ENCODE results near the gene TENT5A.
"Not testable (repeated sequence)": the region's sequence is repeated elsewhere in the genome, so short reads cannot be mapped to it uniquely, and the experiment has no call there.

TENT5A gene

GRCh38 chr6:81749707-81750106 lies 2.8 kb downstream of the TENT5A start:
- no peak for DNase-seq

- no peak for DNase-seq
Observed at GRCh38 chr6:81748994-81749393, 3.5 kb downstream of the TENT5A start.

- DNase-seq: no peak
Observed at GRCh38 chr6:81747327-81747726, 5.2 kb downstream of the TENT5A start.

- DNase-seq: no peak
Observed at GRCh38 chr6:81744131-81744530, 8.3 kb downstream of the TENT5A start.

- no peak for DNase-seq
Observed at GRCh38 chr6:81743649-81744048, 8.8 kb downstream of the TENT5A start.

GRCh38 chr6:81741689-81742088 lies 10.8 kb downstream of the TENT5A start:
- no peak for DNase-seq

- not testable (repeated sequence) for DNase-seq
Observed at GRCh38 chr6:81740591-81740990, 11.9 kb downstream of the TENT5A start.

GRCh38 chr6:81739230-81740195 lies 13.0 kb downstream of the TENT5A start:
- no peak for DNase-seq

GRCh38 chr6:81736428-81736827 lies 16.1 kb downstream of the TENT5A start:
- DNase-seq: no peak

- DNase-seq: no peak
Observed at GRCh38 chr6:81735756-81736380, 16.6 kb downstream of the TENT5A start.

- no peak for DNase-seq
Observed at GRCh38 chr6:81734500-81735150, 17.9 kb downstream of the TENT5A start.

- DNase-seq: no peak
Observed at GRCh38 chr6:81734081-81734480, 18.4 kb downstream of the TENT5A start.

- no peak for DNase-seq
Observed at GRCh38 chr6:81731814-81732213, 20.7 kb downstream of the TENT5A start.

- DNase-seq: no peak
Observed at GRCh38 chr6:81727876-81728517, 24.5 kb downstream of the TENT5A start.

GRCh38 chr6:81725127-81725526 lies 27.4 kb downstream of the TENT5A start:
- DNase-seq: no peak

- no peak for DNase-seq
Observed at GRCh38 chr6:81722506-81723223, 29.8 kb downstream of the TENT5A start.

- no peak for DNase-seq
Observed at GRCh38 chr6:81720427-81720826, 32.1 kb downstream of the TENT5A start.

GRCh38 chr6:81718126-81718525 lies 34.4 kb downstream of the TENT5A start:
- no peak for DNase-seq

- no peak for DNase-seq
Observed at GRCh38 chr6:81714684-81715083, 37.8 kb downstream of the TENT5A start.

- no peak for DNase-seq
Observed at GRCh38 chr6:81713205-81713604, 39.3 kb downstream of the TENT5A start.

- no peak for DNase-seq
Observed at GRCh38 chr6:81708113-81708699, 44.3 kb downstream of the TENT5A start.

- no peak for DNase-seq
Observed at GRCh38 chr6:81704700-81705099, 47.8 kb downstream of the TENT5A start.
